HG02588 (cell line): ENCODE results near the gene IPPK.

Experiments used
- ATAC-seq: cut with Tn5 transposase; IDR thresholded peaks from one replicate; pipeline ENCODE4 v1.9.1; 2021; ENCODE audit warnings: mild to moderate bottlenecking, moderate library complexity; ENCODE audit not compliant: unreplicated experiment

Gene IPPK

DNA sequence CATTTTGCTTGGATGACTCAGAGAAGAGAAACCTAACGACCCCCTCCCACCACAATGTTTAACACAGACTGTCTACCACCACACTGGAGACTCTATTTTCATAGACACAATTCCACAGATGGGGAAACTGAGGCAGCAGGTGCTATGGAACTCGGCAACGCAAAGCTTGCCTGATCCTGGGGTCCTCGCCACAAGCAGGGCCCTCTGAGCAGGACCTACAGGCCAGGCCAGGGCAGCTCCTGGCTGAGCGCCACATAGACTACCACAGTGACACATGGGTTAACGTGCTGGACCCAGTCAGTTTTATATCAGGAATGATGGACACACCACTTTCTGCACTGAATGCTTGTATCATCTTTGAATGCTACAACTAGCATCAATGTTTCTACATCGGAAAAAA is 11.8 kb downstream of the IPPK start:
- ATAC-seq: no peak

DNA sequence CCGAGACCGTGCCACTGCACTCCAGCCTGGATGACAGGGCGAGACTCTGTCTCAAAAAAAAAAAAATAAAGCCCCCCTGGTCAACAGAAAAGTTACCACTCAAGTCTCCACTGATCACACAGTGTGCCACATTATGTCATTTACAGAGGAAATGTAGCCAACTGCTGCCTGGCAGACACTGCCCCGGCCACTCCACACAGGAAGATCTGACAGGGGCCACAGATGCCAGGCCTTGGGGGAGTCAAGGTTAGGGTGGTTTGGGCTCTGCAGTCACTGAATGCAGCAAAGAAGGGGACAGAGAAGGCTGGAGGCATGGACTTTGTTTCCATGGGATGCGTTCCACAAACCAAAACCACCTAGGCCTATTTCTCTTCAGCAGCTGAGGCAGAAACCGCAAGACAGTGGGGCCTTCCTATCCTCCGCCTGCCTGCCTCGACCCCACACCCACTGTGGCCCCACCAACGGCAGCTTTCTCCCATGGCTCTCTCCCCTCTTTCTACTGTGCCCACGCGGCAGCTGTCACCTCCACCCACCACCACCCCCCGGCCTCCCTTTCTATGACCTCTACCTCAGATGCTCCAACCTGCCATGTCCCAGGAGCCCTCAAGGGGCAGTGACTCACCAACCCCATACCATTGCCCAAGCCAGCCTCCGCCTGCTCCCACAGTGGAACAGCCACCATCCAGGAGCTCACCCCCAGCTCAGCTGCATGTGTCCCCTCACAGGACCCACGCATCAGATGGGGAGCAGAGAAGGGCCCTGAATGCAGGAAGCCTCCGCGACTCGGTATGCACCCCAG is 12.4 kb downstream of the IPPK start:
- no peak for ATAC-seq

DNA sequence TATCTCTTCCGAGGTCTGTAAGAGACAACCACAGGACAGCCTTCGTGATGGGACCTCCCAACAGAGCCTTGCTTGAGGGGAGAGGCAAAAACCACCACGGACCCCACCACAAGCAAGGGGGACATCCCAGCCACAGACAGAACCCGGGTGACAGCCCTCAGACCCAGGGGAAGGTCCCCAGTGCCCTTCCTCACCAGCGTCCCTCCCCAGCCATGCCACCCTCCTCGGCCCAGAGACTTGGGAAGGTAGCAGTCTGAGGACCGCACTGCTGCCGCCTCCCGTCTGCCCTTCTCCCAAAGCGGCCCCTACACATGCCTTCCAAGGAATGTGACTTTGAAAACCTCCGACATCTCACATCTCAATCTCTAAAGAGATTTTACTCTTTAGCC is 13.4 kb downstream of the IPPK start:
- no peak for ATAC-seq

DNA sequence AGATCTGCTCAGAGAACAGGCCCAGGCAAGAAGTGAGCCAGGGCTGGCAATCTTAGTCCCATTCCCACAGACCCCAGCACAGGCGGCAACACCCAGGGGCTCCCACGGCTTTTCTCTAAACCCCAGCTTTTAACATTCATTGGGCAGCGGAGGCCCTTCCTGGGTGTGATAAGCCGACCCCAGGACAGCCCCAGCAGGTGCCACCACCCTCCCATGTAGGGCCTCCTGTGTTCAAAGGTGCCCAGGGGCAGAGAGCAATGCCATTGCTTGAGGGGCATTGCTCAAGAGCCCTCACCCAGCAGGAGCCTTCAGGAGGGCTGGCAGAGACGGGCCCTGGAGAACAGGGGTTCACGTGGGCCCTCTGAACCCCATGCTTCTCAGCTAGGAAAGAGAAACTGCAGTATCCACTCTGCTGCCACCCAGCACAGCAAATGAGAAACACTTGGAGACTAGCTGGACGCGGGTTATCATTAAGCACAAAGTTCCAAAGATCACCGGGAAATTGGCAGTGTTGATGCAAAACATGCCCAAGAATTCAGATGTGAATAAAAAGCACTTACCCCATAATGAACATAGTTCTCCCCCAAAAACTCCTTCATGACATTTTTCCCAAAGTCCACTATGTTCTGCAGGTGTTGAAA is 13.9 kb downstream of the IPPK start:
- no peak for ATAC-seq

DNA sequence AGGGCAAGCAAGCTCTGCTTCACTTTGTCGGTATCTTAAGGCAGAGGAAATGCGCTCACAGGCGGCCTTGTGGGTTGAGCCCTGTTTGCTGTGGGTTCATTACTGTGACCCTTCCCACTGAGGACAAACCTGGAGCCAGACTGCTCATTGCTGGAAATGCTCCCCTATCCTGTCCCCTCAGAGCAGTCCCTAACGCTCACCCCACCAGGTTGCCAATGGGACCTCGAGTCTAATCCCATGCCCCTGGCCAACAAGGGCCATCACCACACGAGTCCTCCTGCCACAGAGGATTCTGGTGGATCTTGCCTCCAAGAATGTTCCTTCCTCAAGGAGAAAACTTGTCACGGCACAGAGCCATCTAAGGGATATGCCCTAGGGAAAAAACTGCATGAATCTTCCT is 14.6 kb downstream of the IPPK start:
- no peak for ATAC-seq

DNA sequence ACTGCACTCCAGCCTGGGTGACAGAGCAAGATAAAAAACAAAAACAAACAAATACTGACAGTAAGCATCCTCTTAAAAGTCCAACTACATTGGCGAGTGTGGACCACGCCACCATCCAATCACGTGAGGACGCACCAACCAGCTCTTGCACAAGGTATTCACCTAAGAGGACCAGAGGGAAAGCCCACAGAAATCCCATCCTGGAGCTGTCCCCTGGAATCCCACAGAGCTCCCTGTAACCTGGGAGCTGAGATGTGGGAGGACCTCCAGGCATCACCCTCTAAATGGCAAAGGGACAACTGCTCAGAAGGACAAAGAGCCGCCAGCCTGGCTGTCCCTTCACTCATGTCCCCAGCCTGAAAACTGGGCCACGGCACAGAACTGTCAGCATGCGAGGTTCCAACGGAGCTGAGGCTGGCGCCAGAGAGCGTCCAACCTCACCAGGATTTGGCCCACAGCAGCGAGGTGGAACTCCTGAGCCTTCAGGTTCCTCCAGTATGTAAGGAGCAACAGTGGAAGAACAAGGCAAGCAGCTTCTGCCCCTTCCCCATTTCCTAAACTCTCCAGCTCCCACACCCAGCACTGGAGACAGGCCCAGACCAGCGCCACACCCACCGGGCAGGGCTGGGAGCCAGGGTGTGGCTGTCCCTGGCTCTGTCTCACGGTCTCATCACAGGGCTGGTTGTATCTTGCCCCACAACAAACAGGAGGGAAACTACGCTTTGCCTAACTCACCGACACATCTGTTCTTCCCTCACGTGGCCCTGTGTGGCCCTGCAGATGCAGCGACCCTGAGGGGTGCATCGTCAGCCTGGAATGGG is 15.2 kb downstream of the IPPK start:
- no peak for ATAC-seq

DNA sequence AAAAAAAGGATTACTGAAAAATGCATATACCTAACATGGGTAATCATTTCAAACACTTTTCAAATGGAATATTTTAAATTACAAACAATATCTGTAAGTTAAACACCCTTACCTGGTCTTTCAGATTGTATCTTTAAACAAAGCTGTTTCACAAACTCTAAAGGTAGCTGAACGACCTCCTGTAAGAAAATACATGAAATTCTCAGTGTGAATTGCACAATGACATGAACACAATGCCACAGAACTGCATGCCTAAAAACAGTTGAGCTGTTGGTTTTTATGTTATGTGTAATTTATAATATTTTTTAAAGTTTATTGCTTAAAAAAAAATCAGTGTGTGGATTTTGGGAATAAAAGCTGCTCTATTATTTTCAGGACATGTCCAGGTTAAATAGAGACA is 17.5 kb downstream of the IPPK start:
- ATAC-seq: no peak

DNA sequence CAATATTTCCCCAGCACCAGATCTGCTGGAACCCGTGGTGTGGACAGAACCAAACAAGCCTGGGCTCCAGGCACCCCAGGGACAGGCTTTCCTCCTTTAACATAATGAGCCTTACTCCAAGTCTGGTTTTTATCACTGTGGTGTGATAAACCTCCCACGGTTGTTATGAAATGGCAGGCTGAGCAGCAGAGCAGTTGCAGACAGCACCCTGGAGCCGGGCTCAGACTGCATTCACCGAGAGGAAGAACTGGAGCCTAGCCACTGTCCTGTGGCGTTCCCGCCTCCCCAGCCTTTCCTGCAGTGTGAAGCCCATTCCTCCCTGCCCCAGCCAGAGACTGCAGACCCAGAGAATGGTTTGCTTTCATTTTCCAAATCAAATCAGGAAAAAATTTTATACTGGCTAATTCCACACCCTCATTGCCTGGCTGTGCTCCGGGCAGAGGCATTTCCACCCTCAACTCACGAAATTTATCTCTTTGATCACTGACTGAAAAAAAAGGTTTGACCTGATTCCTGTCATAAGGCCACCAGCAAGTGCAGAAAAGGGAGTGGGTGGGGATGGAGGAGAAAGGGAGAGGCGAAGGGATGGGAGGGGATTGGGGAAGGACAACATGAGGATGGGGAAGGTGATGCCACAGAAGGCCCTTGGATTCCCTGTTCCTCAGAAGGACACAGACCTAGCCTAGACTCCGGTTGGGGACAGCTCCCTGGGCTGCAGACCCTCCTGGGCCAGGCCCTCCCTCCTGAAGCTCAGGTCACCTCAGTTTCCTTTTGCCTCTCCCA is 18.9 kb downstream of the IPPK start:
- ATAC-seq: no peak

DNA sequence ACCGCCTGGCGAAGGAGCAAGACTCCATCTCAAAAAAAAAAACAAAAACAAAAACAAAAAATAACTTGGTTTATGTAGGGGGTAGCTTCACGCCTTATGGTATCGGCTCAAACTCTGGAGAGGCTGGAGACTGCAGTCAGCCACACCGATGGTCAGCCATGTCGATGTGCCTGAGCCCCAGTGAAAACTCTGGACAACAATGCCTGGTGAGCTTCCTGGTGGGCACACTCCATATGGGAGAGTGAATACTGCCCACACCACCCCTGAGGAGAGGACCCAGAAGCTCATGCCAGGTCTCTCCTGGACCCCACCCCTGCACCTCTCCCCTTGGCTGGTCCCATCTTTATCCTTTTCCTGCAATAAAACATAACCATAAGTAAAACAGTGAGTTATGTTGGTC is 19.6 kb downstream of the IPPK start:
- no peak for ATAC-seq

DNA sequence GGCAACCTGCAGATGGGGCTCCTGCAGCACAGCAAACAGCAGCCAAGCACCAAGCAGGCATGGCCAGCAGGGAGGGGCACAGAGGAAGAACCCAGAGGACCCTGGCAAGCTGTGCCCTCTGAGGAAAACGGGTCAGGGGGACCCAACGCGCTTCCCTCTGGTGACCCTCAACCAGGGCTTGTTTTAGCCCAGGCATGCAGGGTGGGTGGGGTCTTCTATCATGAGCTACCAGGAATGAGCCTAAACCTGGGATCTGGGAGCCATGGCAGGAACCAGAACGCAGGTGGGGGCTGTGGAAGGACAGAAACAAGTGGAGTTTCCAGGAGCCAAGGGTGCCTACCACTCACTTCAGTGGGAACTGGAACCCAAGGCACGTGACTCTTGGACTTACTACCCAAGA is 20.9 kb downstream of the IPPK start:
- no peak for ATAC-seq

DNA sequence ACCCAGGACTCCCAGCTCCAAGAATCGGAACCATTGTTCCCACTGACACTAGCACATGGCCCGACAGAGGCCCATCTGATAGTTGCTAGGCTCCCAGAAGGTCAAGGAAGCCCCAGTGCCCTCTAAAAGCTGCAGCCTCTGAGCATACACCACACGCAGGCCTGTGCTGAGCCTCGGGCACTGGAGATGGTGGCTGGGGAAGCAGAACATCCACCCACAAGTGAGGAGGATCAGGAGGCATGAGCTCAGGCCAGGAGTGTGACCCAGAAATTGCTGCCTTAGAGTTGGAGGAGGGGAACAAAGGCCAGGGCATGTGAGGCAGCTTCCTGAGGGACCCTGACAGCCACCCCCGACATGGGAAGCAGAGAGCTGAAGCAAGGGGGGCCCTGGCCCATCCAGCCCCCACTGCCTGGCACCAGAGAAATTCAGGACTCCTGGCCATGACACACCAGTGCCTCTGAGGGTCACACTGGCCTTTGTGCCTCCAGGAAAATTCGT is 21.4 kb downstream of the IPPK start:
- ATAC-seq: no peak

DNA sequence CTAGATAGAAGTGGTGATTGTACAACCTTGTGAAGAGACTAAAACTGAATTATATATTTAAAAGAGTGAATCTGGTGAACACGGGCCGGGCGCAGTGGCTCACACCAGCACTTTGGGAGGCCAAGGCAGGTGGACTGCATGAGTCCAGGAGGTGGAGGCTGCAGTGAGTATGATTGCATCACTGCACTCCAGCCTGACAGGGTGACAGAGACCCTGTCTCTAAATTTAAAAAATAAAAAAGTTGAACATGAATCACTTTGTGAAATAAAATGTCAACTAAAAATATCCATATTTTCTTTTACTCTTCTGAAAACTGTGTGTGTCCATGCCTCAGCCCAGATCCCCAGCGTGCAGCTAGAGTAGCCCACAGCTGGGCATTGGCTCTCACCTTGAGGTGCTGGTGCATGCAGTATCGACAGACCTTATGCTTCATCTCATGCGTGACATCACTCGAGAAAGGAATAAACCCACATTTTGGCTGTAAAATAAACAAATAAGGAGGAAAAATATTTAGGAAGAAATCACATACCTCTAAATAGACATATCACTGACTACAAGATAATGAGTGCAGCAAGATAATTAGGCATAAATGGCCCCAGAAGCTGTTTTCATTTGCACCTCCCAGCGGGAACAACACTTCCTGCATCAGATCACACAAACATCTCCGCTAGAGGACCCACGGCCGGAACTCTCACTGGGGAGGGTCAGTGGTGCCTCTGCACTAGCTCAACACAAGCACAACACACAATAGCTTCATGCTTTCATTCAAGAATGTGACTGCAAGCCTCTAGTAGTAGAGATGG is 22.1 kb downstream of the IPPK start:
- ATAC-seq: no peak

DNA sequence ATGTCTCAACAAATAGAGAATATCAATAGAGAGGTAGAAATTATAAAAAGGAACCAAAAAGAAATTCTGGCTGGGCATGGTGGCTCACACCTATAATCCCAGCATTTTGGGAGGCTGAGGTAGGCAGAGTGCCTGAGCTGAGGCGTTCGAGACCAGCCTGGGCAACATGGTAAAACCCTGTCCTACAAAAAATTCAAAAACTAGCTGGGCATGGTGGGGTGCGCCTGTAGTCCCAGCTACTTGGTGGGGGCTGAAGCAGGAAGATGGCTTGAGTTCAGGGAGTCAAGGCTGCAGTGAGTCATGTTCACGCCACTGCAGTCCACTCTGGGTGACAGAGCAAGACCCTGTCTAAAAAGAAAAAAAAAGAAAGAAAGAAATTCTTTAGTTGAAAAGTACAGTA is 24.9 kb downstream of the IPPK start:
- ATAC-seq: no peak

DNA sequence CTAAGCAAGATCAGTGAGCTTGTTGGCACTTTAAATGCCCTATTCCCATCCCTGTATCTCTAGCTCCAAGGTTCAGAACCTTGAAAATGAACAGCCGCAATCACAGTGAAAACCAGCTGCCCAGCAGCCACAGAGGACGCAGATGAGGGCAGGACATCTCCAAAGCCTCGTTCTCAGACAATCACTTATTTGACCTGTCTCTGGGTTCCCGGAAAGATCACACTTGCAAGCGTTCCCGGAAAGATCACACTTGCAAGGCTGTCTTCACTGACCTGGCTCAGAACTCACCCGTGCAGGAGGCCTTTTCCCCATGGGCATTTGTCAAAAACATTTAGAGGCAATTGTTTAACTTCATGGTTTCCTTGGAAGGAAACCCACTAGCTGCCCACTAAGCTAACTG is 25.7 kb downstream of the IPPK start:
- no peak for ATAC-seq

DNA sequence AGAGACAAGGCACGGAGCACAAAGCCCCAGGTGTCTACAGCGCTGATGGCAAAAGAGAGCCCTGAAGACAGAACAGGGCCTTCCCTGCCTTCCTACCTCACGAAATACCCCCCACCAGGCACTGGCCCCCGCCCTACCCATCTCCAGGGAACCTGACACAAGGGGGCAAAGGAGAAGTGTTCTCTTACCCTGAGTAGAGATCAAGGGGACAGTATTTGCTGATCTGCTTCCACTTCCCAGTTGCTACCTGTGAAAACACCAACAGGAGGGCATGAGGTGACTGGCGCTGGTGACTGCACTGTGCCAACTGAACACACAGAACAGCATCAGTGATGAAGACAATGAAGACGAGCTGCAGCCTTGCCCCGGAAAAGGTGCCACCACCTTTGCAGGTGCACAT is 27.4 kb downstream of the IPPK start:
- no peak for ATAC-seq

DNA sequence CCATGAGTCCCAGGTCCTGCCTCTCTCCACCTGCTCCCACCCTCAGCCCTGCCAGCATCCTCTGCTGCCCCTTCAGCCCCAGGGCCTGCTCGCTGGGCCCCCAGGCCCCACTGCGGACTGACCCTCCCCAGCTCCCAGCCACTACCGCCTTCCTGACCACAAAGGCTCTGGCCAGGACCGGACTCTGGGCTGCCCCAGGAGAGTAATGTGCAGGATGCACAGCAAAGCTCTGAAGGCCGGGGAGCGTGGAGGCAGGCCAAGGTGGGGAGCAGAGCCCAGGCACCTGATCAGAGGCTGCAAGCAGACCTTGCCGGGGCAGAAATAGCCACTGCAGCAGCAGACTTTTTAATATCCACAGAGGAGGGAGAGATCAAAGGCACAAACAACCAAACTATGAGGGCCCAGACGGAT is 27.9 kb downstream of the IPPK start:
- ATAC-seq: no peak

DNA sequence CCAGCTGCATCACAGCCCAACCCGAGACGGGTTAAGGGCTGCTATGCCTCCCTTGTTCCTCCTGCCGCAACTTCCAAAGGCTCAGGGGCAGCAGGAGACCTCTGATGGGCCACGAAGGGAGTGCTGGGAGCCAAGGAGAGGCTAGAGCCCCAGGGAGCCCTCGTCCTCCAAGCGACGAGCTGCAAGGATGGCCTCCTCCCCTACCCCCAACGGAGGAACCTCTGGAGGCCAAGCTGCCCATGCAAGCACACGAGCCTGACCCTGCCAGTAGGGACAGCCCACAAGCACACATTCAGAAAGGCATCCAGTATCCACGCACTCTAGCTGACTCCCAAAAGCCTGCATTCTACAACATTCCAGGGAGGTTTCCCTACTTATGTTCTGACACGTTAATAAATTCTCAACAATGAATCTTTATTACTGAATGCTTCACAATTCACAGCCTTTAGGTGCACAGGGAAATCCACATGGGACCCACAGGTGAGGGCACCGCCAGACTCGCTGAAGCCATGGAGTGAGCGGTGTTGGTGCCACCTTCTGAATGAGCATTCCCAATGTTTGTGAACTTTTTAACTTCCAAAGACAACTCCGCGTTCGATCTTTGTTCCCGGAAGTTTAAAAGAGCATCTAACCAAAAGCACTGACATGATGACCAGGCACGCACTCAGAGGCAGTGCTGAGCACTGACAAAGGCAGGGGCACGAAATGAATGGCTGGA is 28.7 kb downstream of the IPPK start:
- no peak for ATAC-seq

DNA sequence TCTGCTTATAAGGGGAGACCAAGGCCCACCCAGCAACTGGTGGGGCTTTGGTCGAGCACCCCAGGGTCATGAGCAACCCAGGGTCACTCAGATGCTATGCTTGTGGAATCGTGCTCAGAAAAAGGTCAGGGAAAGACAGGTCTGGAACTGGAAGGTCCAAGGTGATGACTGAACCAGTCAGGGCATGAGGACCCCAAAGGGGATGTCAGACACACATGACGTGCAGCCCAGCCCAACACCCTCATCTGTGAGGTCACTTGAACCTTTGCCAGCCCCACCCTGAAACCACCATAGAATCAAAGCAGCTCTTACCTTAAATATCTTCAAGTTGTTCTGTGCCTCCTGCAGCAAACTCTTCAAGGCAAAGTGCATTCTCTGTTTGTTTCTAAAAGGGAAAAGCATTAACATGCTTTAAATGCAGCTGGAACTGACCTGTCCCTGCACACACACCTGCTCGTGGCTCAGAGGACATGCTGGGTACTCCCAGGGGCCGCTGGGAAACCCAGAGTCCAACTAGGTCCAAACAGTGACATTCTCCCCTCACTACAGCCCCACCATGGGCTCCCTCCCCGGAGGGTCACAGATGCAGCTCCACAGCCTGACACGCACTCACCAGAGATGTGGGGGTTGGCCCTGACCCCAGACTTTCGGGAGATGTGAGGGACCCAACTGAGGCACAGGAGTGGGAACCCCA is 29.4 kb downstream of the IPPK start:
- no peak for ATAC-seq

DNA sequence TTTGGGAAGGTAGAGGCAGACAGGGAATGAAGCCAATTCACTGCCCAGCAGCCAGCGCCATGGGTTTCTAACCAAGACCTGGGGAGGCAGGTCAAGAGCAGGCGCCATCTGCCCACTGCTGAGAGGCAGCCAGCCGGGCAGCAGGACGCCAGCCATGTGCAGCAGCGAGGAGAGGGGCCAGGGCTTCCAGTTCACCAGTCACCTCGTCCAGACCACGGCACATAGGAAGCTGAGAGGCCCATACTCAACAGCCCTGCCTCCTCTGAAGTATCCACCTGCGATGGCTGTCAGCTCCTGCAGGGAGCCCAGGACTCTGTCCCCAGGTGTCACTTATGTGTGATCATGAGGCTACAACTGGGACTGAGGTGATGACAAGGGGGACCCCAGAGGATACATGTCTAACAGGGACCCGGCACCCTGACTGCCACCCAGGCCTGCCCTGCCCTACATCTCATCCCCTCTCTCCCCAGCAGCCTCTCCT is 30.1 kb downstream of the IPPK start:
- no peak for ATAC-seq
